GM18519 (cell line): Measurements from ENCODE around the gene CFAP161.
"Not testable (repeated sequence)": the region's sequence is repeated elsewhere in the genome, so short reads cannot be mapped to it uniquely, and the experiment has no call there.

Experiments used
- ATAC-seq: cut with Tn5 transposase; IDR thresholded peaks from one replicate; pipeline ENCODE4 v1.9.1; 2021; ENCODE audit warnings: mild to moderate bottlenecking, moderate library complexity; ENCODE audit not compliant: unreplicated experiment, low FRiP score

Gene CFAP161

GRCh38 chr15:81156324-81156723, 22.3 kb downstream of the CFAP161 start:
- no peak for ATAC-seq

GRCh38 chr15:81157195-81157938, 23.3 kb downstream of the CFAP161 start:
- no peak for ATAC-seq

DNA sequence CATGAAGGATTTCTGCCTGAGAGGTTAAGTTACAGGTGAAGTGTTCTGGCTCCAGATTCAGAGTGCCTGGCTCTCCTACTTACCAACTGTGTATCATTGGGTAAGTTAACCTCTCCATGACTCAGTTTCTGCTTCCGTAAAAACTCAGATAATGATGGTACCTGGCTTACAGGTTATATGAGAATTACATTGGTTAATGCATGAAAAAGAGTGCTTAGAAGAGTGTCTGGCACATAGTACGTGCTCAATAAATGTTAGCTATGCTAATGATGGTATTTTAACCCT, 23.8 kb downstream of the CFAP161 start:
- no peak for ATAC-seq

GRCh38 chr15:81158561-81158960, 24.5 kb downstream of the CFAP161 start:
- ATAC-seq = not testable (repeated sequence)

DNA sequence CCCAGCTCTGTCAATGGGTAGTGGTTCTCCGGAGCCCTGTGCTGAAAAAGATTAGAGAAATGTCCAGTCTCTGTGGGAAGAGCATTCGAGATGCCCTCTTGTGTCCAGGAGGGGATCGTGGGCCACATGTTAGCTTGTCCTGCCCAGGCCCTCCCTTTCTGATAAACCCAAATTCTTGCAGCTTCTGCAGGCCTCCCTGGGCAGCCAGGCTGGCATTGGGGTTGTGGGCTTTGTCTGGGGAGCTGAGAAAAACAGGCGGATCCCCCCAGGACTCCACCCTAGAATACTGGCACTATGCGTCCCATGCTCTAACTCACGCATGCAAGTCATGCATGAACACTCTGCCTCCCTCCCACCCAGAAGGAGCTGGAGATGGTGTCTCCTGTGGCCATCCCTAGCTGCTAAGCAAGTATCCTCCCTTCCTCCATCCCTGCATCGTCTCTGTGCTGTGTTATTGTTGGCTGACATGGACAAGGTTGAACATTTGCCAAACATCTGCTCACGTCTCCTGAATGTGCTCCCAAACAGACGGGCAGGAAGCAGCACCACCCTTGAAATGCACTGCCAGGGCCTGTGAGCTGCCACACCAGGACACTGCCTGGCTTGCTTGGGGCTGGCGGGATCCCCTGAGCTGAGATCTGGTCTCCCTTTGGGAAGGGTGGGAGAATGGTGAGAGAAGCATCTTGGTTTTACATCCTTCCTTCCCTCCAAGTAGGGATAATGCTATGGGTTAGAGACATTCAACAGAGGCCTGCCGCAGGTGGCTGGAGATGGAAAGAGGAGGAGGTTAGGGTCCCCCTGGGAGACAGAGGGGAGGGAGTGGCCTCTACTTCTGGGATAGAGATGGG, 26.5 kb downstream of the CFAP161 start:
- no peak for ATAC-seq

DNA sequence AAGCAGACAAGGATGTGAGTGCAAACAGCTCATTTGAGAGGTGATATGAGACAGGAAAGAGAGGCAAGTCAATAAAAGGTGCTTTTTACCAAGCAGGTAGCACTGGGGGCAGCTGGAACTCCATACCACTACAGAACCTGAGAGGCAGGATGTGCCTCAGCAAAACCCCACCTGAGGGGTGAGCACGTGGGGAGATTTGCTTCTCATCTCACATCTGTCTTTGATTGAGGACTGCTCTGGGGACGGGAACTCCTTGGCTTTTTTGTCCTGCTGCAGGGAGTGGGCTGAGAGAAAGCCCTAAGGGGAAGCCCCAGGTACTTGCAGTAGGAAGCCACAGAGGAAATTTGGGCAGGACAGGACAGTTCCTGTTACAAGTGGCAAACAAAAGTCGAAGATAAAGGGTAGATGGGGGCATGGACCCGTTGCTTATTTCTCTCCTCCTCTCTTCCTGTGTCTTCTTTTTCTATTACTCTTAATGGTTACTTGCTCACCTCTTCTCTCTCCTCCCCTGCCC, 27.1 kb downstream of the CFAP161 start:
- ATAC-seq = no peak

DNA sequence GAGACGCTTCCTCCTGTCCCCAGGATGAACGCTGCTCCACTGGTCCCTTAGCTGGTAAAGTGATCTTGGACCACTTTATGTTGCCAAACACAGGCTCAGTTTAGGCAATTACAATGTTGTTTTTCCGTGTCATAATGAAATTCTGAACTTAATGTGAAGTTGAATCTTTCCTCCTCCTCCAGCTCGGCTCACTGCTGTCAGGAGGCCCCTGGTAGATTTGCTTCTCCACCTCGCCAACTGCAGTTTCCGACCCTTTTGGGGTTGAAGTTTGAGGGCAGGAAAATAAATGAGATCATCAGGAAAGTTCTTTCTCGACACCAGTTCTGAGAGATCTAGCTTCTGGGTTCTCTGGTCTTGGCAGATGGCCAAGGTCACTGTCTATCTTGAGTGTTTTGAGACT, 27.8 kb downstream of the CFAP161 start:
- ATAC-seq = no peak

GRCh38 chr15:81163961-81164800, 30.1 kb downstream of the CFAP161 start:
- no peak for ATAC-seq

DNA sequence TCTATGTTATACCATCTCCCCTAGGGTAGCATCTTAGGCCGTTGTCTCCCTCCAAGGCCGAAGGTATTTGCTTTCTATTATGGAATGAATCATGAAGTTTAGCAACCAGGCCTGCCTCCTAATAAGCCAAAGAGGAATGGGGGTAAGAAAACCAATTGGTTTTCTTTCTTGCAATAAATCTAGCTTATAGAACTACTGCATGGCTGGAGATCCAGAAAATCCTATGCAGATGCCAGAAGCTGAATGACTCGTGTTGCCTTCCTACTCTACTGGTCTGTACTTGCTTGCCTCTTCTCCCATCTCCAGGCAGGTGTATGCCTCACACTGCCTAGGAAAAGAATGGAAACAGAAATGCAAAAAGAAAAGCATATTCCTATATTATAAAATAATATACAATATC, 31.5 kb downstream of the CFAP161 start:
- ATAC-seq = no peak

GRCh38 chr15:81166636-81167305, 32.7 kb downstream of the CFAP161 start:
- ATAC-seq = no peak

DNA sequence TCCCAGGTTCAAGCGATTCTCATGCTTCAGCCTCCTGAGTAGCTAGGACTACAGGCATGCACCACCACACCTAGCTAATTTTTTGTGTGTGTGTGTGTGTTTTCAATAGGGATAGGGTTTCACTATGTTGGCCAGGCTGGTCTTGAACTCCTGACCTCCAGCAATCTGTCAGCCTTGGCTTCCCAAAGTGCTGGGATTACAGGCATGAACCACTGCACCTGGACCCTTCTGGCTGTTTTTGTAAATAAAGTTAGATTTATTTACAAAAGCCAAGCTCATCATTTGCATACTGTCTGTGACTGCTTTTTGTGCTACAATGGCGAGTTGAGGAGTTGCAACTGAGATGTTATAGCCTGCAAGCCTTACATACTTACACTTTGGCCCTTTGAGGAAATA, 34.1 kb downstream of the CFAP161 start:
- ATAC-seq = no peak

- no peak for ATAC-seq
Measured at GRCh38 chr15:81168644-81169043, 34.6 kb downstream of the CFAP161 start.

DNA sequence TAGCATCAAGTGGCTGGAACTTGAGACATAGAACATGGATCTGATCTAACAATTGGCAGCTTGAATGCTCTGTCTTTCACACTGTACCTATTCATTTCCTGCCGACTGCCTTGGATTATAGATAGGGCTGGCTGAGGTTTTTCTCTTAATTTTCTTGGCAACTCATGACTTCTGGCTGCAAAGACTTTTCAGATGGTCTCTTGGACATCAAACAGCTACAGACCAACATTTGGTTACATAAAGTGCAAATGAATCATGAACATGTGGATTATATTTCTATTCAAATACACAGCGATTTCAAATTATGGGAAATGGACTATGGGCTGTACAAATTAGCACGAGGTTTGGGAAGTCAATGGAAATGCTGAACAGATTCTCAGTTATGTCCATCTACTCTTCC, 36.4 kb downstream of the CFAP161 start:
- no peak for ATAC-seq

GRCh38 chr15:81171286-81171685, 37.2 kb downstream of the CFAP161 start:
- no peak for ATAC-seq

DNA sequence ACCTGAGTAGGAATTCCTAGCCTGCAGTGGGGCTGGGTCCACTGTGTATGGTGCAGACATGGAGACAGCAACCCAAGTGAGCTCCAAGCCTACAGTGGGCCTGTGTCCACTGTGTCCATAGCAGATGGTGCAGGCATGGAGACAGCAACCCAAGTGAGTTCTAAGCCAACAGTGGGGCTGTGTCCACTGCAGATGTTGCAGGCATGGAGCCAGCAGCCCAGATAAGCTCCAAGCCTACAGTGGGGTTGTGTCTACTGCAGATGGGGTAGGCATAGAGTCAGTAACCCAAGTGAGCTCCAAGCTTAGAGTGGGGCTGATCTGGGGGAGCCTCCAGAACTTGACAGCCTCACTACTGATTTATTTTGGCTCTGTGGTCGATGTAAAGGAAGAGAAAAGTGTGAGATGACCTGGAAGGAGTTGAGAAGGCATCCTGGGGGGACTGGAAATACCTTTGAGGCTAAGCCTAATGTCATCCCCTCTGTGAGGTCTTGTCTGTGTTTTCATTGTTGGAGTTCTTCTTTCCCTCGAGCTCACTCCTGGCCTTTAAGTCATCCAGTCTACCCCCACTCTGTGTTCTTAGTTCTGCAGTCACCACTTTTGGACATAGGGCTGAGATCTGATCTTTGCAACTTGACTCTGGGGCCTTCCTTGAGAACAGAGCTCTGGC, 40.2 kb downstream of the CFAP161 start:
- no peak for ATAC-seq

DNA sequence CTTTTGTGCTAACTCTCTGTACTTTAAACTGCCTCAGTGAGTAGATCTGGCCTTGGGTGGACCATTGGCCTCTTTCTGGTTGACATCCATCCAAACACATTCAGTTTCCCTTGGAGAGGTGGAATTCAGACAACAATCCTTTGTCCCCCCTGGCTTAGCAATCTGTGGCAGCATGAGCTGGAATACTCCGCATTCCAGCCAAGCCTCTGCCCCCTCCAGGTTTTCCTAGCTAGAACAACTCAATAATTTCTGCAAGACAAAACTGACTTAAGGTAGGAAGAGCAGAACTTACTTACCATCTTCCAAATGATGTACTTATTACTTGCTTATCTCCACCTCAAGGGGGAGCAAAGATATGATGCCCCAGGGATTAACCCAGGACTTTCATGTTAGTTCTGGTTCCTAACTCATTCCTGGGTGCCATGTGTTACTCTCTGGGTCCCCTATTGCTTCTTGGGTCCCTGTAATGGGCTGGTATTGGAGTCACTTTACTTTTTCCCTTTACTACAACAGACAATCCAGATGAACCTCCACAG, 40.8 kb downstream of the CFAP161 start:
- ATAC-seq = no peak

- no peak for ATAC-seq
Measured at GRCh38 chr15:81175496-81175895, 41.4 kb downstream of the CFAP161 start.

- ATAC-seq = no peak
Measured at GRCh38 chr15:81176291-81176893, 42.3 kb downstream of the CFAP161 start.

- ATAC-seq = no peak
Measured at GRCh38 chr15:81178365-81178764, 44.3 kb downstream of the CFAP161 start.
